Measurements from ENCODE around the gene GTF2I.
"Not testable (repeated sequence)": the region's sequence is repeated elsewhere in the genome, so short reads cannot be mapped to it uniquely, and the experiment has no call there.

GTF2I gene

GRCh38 chr7:74725840-74726239 lies 68.3 kb downstream of the GTF2I start:
- H3K27me3 ChIP-seq (ENCODE audit: insufficient read depth, insufficient read length) = no peaks in the 10 kb centered on the region
- no peak overlapping the region for H3K4me3 ChIP-seq (ENCODE audit: insufficient read length, low read depth)
- no peak for DNase-seq (ENCODE audit: low read depth, low spot score)
- H3K4me1 ChIP-seq (ENCODE audit: insufficient read depth, insufficient read length) = peaks cover 2% of the 10 kb centered on the region
- H3K9me3 ChIP-seq (ENCODE audit: insufficient read depth, low read length) = no peaks in the 10 kb centered on the region
- TF ChIP-seq ZNF274 (IDR thresholded peaks at IDR 0.05; ENCODE audit: low read depth, low read length) (no peak), YY1 (IDR thresholded peaks at IDR 0.05; ENCODE audit: insufficient read depth, insufficient read length) (no peak), SUZ12 (IDR thresholded peaks at IDR 0.05; ENCODE audit: extremely low read depth, insufficient read depth, insufficient read length) (no peak)
- H3K9ac ChIP-seq (ENCODE audit: insufficient read length, low read depth) = no peak overlapping the region
- H3K36me3 ChIP-seq (ENCODE audit: insufficient read depth, insufficient read length, low read length) = peaks cover 26% of the 10 kb centered on the region

- H3K36me3 ChIP-seq (ENCODE audit: insufficient read depth, insufficient read length, low read length) = peaks cover 26% of the 10 kb centered on the region
- H3K27me3 ChIP-seq (ENCODE audit: insufficient read depth, insufficient read length) = no peaks in the 10 kb centered on the region
- no peak overlapping the region for H3K9ac ChIP-seq (ENCODE audit: insufficient read length, low read depth)
- no peak overlapping the region for H3K4me3 ChIP-seq (ENCODE audit: insufficient read length, low read depth)
- peaks cover 2% of the 10 kb centered on the region for H3K4me1 ChIP-seq (ENCODE audit: insufficient read depth, insufficient read length)
- H3K9me3 ChIP-seq (ENCODE audit: insufficient read depth, low read length) = no peaks in the 10 kb centered on the region
- DNase-seq (ENCODE audit: low read depth, low spot score) = no peak
- TF ChIP-seq SUZ12 (IDR thresholded peaks at IDR 0.05; ENCODE audit: extremely low read depth, insufficient read depth, insufficient read length) (no peak), ZNF274 (IDR thresholded peaks at IDR 0.05; ENCODE audit: low read depth, low read length) (no peak), YY1 (IDR thresholded peaks at IDR 0.05; ENCODE audit: insufficient read depth, insufficient read length) (no peak)
Observed at GRCh38 chr7:74726309-74727101, 69.0 kb downstream of the GTF2I start.

- not testable (repeated sequence) for DNase-seq (ENCODE audit: low read depth, low spot score)
Observed at GRCh38 chr7:74728686-74729085, 71.2 kb downstream of the GTF2I start.

GRCh38 chr7:74730186-74730585 lies 72.7 kb downstream of the GTF2I start:
- H3K9me3 ChIP-seq (ENCODE audit: insufficient read depth, low read length); H3K4me1 ChIP-seq (ENCODE audit: insufficient read depth, insufficient read length); H3K9ac ChIP-seq (ENCODE audit: insufficient read length, low read depth); H3K27me3 ChIP-seq (ENCODE audit: insufficient read depth, insufficient read length); DNase-seq (ENCODE audit: low read depth, low spot score); H3K4me3 ChIP-seq (ENCODE audit: insufficient read length, low read depth): not testable (repeated sequence)
- H3K36me3 ChIP-seq (ENCODE audit: insufficient read depth, insufficient read length, low read length) = peaks cover 13% of the 10 kb centered on the region

More at GRCh38 chr7:74728686-74729085, 71.2 kb downstream of the GTF2I start:
- H3K9me3 ChIP-seq (ENCODE audit: insufficient read depth, low read length); H3K9ac ChIP-seq (ENCODE audit: insufficient read length, low read depth); H3K27me3 ChIP-seq (ENCODE audit: insufficient read depth, insufficient read length); H3K4me3 ChIP-seq (ENCODE audit: insufficient read length, low read depth); H3K4me1 ChIP-seq (ENCODE audit: insufficient read depth, insufficient read length): not testable (repeated sequence)
- H3K36me3 ChIP-seq (ENCODE audit: insufficient read depth, insufficient read length, low read length) = peaks cover 13% of the 10 kb centered on the region

GRCh38 chr7:74739974-74740703 lies 82.6 kb downstream of the GTF2I start:
- H3K36me3 ChIP-seq (ENCODE audit: insufficient read depth, insufficient read length, low read length); H3K4me3 ChIP-seq (ENCODE audit: insufficient read length, low read depth); H3K9ac ChIP-seq (ENCODE audit: insufficient read length, low read depth); H3K27me3 ChIP-seq (ENCODE audit: insufficient read depth, insufficient read length); DNase-seq (ENCODE audit: low read depth, low spot score); H3K4me1 ChIP-seq (ENCODE audit: insufficient read depth, insufficient read length); H3K9me3 ChIP-seq (ENCODE audit: insufficient read depth, low read length): not testable (repeated sequence)

GRCh38 chr7:74743936-74744557 lies 86.5 kb downstream of the GTF2I start:
- H3K4me3 ChIP-seq (ENCODE audit: insufficient read length, low read depth); DNase-seq (ENCODE audit: low read depth, low spot score); H3K4me1 ChIP-seq (ENCODE audit: insufficient read depth, insufficient read length); H3K9me3 ChIP-seq (ENCODE audit: insufficient read depth, low read length); H3K27me3 ChIP-seq (ENCODE audit: insufficient read depth, insufficient read length); H3K36me3 ChIP-seq (ENCODE audit: insufficient read depth, insufficient read length, low read length); H3K9ac ChIP-seq (ENCODE audit: insufficient read length, low read depth): not testable (repeated sequence)

- DNase-seq (ENCODE audit: low read depth, low spot score); H3K9ac ChIP-seq (ENCODE audit: insufficient read length, low read depth); H3K36me3 ChIP-seq (ENCODE audit: insufficient read depth, insufficient read length, low read length); H3K4me1 ChIP-seq (ENCODE audit: insufficient read depth, insufficient read length); H3K4me3 ChIP-seq (ENCODE audit: insufficient read length, low read depth); H3K9me3 ChIP-seq (ENCODE audit: insufficient read depth, low read length); H3K27me3 ChIP-seq (ENCODE audit: insufficient read depth, insufficient read length): not testable (repeated sequence)
Observed at GRCh38 chr7:74753921-74754482, 96.5 kb downstream of the GTF2I start.

GRCh38 chr7:74756673-74757072 lies 99.2 kb downstream of the GTF2I start:
- not testable (repeated sequence) for H3K4me1 ChIP-seq (ENCODE audit: insufficient read depth, insufficient read length); DNase-seq (ENCODE audit: low read depth, low spot score); H3K36me3 ChIP-seq (ENCODE audit: insufficient read depth, insufficient read length, low read length); H3K9ac ChIP-seq (ENCODE audit: insufficient read length, low read depth); H3K9me3 ChIP-seq (ENCODE audit: insufficient read depth, low read length); H3K27me3 ChIP-seq (ENCODE audit: insufficient read depth, insufficient read length); H3K4me3 ChIP-seq (ENCODE audit: insufficient read length, low read depth)

GRCh38 chr7:74758268-74758667 lies 100.8 kb downstream of the GTF2I start:
- DNase-seq (ENCODE audit: low read depth, low spot score); H3K27me3 ChIP-seq (ENCODE audit: insufficient read depth, insufficient read length); H3K4me3 ChIP-seq (ENCODE audit: insufficient read length, low read depth); H3K9me3 ChIP-seq (ENCODE audit: insufficient read depth, low read length); H3K36me3 ChIP-seq (ENCODE audit: insufficient read depth, insufficient read length, low read length); H3K4me1 ChIP-seq (ENCODE audit: insufficient read depth, insufficient read length); H3K9ac ChIP-seq (ENCODE audit: insufficient read length, low read depth): not testable (repeated sequence)

- H3K9me3 ChIP-seq (ENCODE audit: insufficient read depth, low read length); H3K36me3 ChIP-seq (ENCODE audit: insufficient read depth, insufficient read length, low read length); H3K4me3 ChIP-seq (ENCODE audit: insufficient read length, low read depth); H3K9ac ChIP-seq (ENCODE audit: insufficient read length, low read depth); DNase-seq (ENCODE audit: low read depth, low spot score); H3K4me1 ChIP-seq (ENCODE audit: insufficient read depth, insufficient read length); H3K27me3 ChIP-seq (ENCODE audit: insufficient read depth, insufficient read length): not testable (repeated sequence)
Observed at GRCh38 chr7:74758982-74759381, 101.5 kb downstream of the GTF2I start.

Measured in NT2/D1 (cell line).